HEK293T (cell line): Measurements from ENCODE around the gene HOXD13.
A peak's percentile ranks its signal among the peaks of the same experiment; 100 is the strongest.

Experiments used
- CTCF ChIA-PET: fragments of 350-600 bp; formaldehyde crosslinking; extraction: SDS; loops from one replicate; lab custom pipeline; 2021; ENCODE audit warnings: antibody characterized with exemption, inconsistent platforms; lab: Yijun Ruan, JAX
- POLR2A ChIA-PET: fragments of 350-600 bp; formaldehyde crosslinking; extraction: SDS; loops from one replicate; lab custom pipeline; 2020; ENCODE audit warnings: antibody characterized with exemption, inconsistent platforms; lab: Yijun Ruan, JAX
- DNase-seq: peaks from one replicate; pipeline ENCODE4 v3.0.0; 2012; ENCODE audit warnings: mixed read lengths; ENCODE audit errors: extremely low spot score
- ARNT ChIP-seq: fragments of 450-650 bp; IDR thresholded peaks from 2 replicates; pipeline ENCODE4 v1.6.1; 2017; ENCODE audit warnings: mild to moderate bottlenecking
- BHLHE40 ChIP-seq: fragments of 450-650 bp; IDR thresholded peaks from 2 replicates; pipeline ENCODE4 v1.6.1; 2016; ENCODE audit warnings: mild to moderate bottlenecking, moderate library complexity, borderline replicate concordance
- CTBP1 ChIP-seq: fragments of 450-650 bp; IDR thresholded peaks from 2 replicates; pipeline ENCODE4 v1.6.1; 2016; ENCODE audit warnings: borderline replicate concordance
- ELF4 ChIP-seq: fragments of 450-650 bp; IDR thresholded peaks from 2 replicates; pipeline ENCODE4 v1.6.1; 2017; ENCODE audit warnings: antibody characterized with exemption
- FOXA1 ChIP-seq: fragments of 450-650 bp; IDR thresholded peaks from 2 replicates; pipeline ENCODE4 v1.6.1; 2016; ENCODE audit warnings: mild to moderate bottlenecking
- FOXK2 ChIP-seq: fragments of 450-650 bp; IDR thresholded peaks from 2 replicates; pipeline ENCODE4 v1.6.1; 2016; ENCODE audit warnings: mild to moderate bottlenecking
- FOXM1 ChIP-seq: fragments of 450-650 bp; IDR thresholded peaks from 2 replicates; pipeline ENCODE4 v1.6.1; 2017; ENCODE audit warnings: mild to moderate bottlenecking, borderline replicate concordance
- HDGF ChIP-seq: fragments of 450-650 bp; IDR thresholded peaks from 2 replicates; pipeline ENCODE4 v1.6.1; 2017; ENCODE audit warnings: antibody characterized with exemption, borderline replicate concordance
- L3MBTL2 ChIP-seq: fragments of 450-650 bp; conservative IDR thresholded peaks from 2 replicates; pipeline ENCODE4 v1.6.1; 2016; ENCODE audit warnings: mild to moderate bottlenecking
- LEF1 ChIP-seq: fragments of 450-650 bp; IDR thresholded peaks from 2 replicates; pipeline ENCODE4 v1.6.1; 2017; ENCODE audit warnings: mild to moderate bottlenecking, borderline replicate concordance
- NFRKB ChIP-seq: fragments of 450-650 bp; IDR thresholded peaks from 2 replicates; pipeline ENCODE4 v1.6.1; 2016; ENCODE audit warnings: mild to moderate bottlenecking, moderate library complexity
- PKNOX1 ChIP-seq: fragments of 450-650 bp; IDR thresholded peaks from 2 replicates; pipeline ENCODE4 v1.6.1; 2016
- SP1 ChIP-seq: fragments of 450-650 bp; IDR thresholded peaks from 2 replicates; pipeline ENCODE4 v1.6.1; 2017
- SUZ12 ChIP-seq: fragments of 450-650 bp; IDR thresholded peaks from 2 replicates; pipeline ENCODE4 v1.6.1; 2016; ENCODE audit warnings: mild to moderate bottlenecking
- TARDBP ChIP-seq: fragments of 450-650 bp; IDR thresholded peaks from 2 replicates; pipeline ENCODE4 v1.6.1; 2016
- ZNF384 ChIP-seq: fragments of 450-650 bp; IDR thresholded peaks from 2 replicates; pipeline ENCODE4 v1.6.1; 2016

Gene HOXD13

GRCh38 chr2:176122052-176122682, 29.6 kb downstream of the HOXD13 start:
- ChIA-PET CTCF (no interaction called here), POLR2A (interaction anchor here (1.5 kb wide), 1 partner anchor 17 kb away, joined by 5 read pairs; no protein-coding TSS in a partner anchor)
- DNase-seq, result no peak
- TF ChIP-seq PKNOX1, result no peak
- TF ChIP-seq HDGF, result no peak
- no peak for TF ChIP-seq BHLHE40
- no peak for TF ChIP-seq LEF1
- no peak for TF ChIP-seq FOXA1
- no peak for TF ChIP-seq NFRKB
- TF ChIP-seq ARNT, result no peak
- no peak for TF ChIP-seq ELF4
- TF ChIP-seq TARDBP, result no peak
- TF ChIP-seq FOXK2, result no peak
- TF ChIP-seq FOXM1, result no peak
- TF ChIP-seq ZNF384, result no peak
- no peak for TF ChIP-seq L3MBTL2
- no peak for TF ChIP-seq SP1
- no peak for TF ChIP-seq CTBP1
- TF ChIP-seq SUZ12, result no peak

- CTCF ChIA-PET, result no interaction called here
- POLR2A ChIA-PET, result interaction anchor here (1.3 kb wide), 1 partner anchor 18 kb away, joined by 4 read pairs; no protein-coding TSS in a partner anchor
- peak; percentile 12; the same call in 1 of the 2 replicates for TF ChIP-seq FOXM1
- TF ChIP-seq TARDBP, result no peak
- TF ChIP-seq ZNF384, result no peak
- no peak for DNase-seq
These were observed 30.3 kb downstream of the HOXD13 start, which contains the start of gene HOXD9 for GRCh38 chr2:176122683-176123410. Gene HOXD9, plus strand, starts transcription at chr2:176122719. Its CDS starts 50 bp downstream, at chr2:176122769.

- TF ChIP-seq SUZ12 (no peak), BHLHE40 (no peak), CTBP1 (peak; percentile 64; the same call in 1 of the 2 replicates), TARDBP (no peak), ARNT (no peak), HDGF (no peak), LEF1 (no peak), ELF4 (no peak), FOXA1 (no peak), PKNOX1 (peak; percentile 88), SP1 (no peak), ZNF384 (no peak), FOXK2 (no peak), FOXM1 (no peak)
- ChIA-PET CTCF (no interaction called here), POLR2A (interaction anchor here (1.3 kb wide), 1 partner anchor 19 kb away, joined by 4 read pairs; no protein-coding TSS in a partner anchor)
- no peak for DNase-seq
These were observed 31.0 kb downstream of the HOXD13 start for GRCh38 chr2:176123411-176124109.

GRCh38 chr2:176124110-176124946, 31.8 kb downstream of the HOXD13 start:
- ChIA-PET POLR2A (interaction anchor here (1.3 to 3.8 kb wide), 2 partner anchors 19 kb away, joined by 4 to 24 read pairs; no protein-coding TSS in a partner anchor), CTCF (interaction anchor here (1.9 to 2.8 kb wide), 2 partner anchors 527 to 530 kb away, joined by 6 to 25 read pairs; no protein-coding TSS in a partner anchor)
- DNase-seq, result no peak
- TF ChIP-seq NFRKB (no peak), FOXA1 (no peak), SP1 (no peak), FOXM1 (no peak), SUZ12 (no peak), FOXK2 (no peak), ARNT (no peak), L3MBTL2 (no peak), ZNF384 (no peak), PKNOX1 (no peak), CTBP1 (no peak), HDGF (no peak), LEF1 (no peak), ELF4 (no peak), BHLHE40 (no peak)
